ENCODE results near the gene MUSTN1. TPM values are rescaled to one million over a fixed set of nuclear protein-coding genes. Genes with fewer than 3 reads are reported as not detected.

The MUSTN1 gene
- total RNA-seq, 1 donor from 2014 or later = 30.2 TPM

- H3K9me3 ChIP-seq = no peaks in the 10 kb centered on the region
- DNase-seq (ENCODE audit: extremely low spot score in 2 of 2) = no peak
- no peaks in the 10 kb centered on the region for H3K36me3 ChIP-seq
- no peak overlapping the region for H3K27ac ChIP-seq
- H3K4me3 ChIP-seq = no peak overlapping the region
- no peaks in the 10 kb centered on the region for H3K27me3 ChIP-seq
- no peak for TF ChIP-seq CTCF (IDR thresholded peaks at IDR 0.05)
- no peak for TF ChIP-seq POLR2AphosphoS5 (IDR thresholded peaks at IDR 0.05; ENCODE audit: insufficient read depth in 1 of 2, low read depth in 1 of 2)
- TF ChIP-seq POLR2A (IDR thresholded peaks at IDR 0.05) = no peak
- peaks cover 13% of the 10 kb centered on the region for H3K4me1 ChIP-seq
- intact Hi-C loops (cut with DNase I) = no loop called here
These were observed 50.7 kb downstream of the MUSTN1 start for GRCh38 chr3:52784021-52784621.

GRCh38 chr3:52783211-52783555 lies 51.6 kb downstream of the MUSTN1 start:
- H3K27me3 ChIP-seq = no peaks in the 10 kb centered on the region
- H3K9me3 ChIP-seq = no peaks in the 10 kb centered on the region
- H3K4me1 ChIP-seq = peaks cover 11% of the 10 kb centered on the region
- no peak overlapping the region for H3K4me3 ChIP-seq
- no peak for TF ChIP-seq POLR2A (IDR thresholded peaks at IDR 0.05)
- TF ChIP-seq POLR2AphosphoS5 (IDR thresholded peaks at IDR 0.05; ENCODE audit: insufficient read depth in 1 of 2, low read depth in 1 of 2) = no peak
- no peak for TF ChIP-seq CTCF (IDR thresholded peaks at IDR 0.05)
- no peak overlapping the region for H3K27ac ChIP-seq
- intact Hi-C loops (cut with DNase I) = no loop called here
- no peak for DNase-seq (ENCODE audit: extremely low spot score in 2 of 2)
- H3K36me3 ChIP-seq = no peaks in the 10 kb centered on the region

Small RNA genes within 50 kb of the gene (microRNA-seq; reads per million reads assigned to microRNA genes)
- not detected for gene MIR8064 (ENCODE audit: borderline number of aligned reads, borderline replicate concordance)

Small RNA genes within 50 kb of the gene (small RNA-seq; reads per million reads assigned to genes)
- gene MIR8064 (not detected), gene MUSTN1 (not detected)

Other genes starting within 250 kb of the MUSTN1 start
- gene PBRM1, start 149.1 kb downstream of the MUSTN1 start, total RNA-seq = 64.6 TPM
- 73.4 TPM for gene GNL3, start 149.0 kb downstream of the MUSTN1 start, total RNA-seq
- gene GLT8D1, start 129.2 kb downstream of the MUSTN1 start, total RNA-seq = 29.7 TPM
- gene SPCS1, start 128.9 kb downstream of the MUSTN1 start, total RNA-seq = 68.5 TPM
- gene NEK4, start 64.1 kb downstream of the MUSTN1 start, total RNA-seq = 53.0 TPM
- 0.98 TPM for gene ITIH1, start 57.4 kb downstream of the MUSTN1 start, total RNA-seq
- 7.6 TPM for gene ITIH3, start 40.2 kb downstream of the MUSTN1 start, total RNA-seq
- 5.9 TPM for gene ITIH4, start 4.3 kb downstream of the MUSTN1 start, total RNA-seq
- gene STIMATE, start 62.5 kb upstream of the MUSTN1 start, total RNA-seq = 12.5 TPM
- 9.1 TPM for gene SFMBT1, start 211.1 kb upstream of the MUSTN1 start, total RNA-seq